GM21528 (cell line): ENCODE results near the gene RAD1.
A peak's percentile ranks its signal among the peaks of the same experiment; 100 is the strongest.
"Not testable (repeated sequence)": the region's sequence is repeated elsewhere in the genome, so short reads cannot be mapped to it uniquely, and the experiment has no call there.

Source experiments
- ATAC-seq: cut with Tn5 transposase; IDR thresholded peaks from one replicate; pipeline ENCODE4 v1.9.1; 2021; ENCODE audit warnings: mild to moderate bottlenecking, moderate library complexity; ENCODE audit not compliant: unreplicated experiment, low FRiP score

Gene RAD1

GRCh38 chr5:34915139-34915855 lies at the start of gene RAD1, which contains the start of gene BRIX1:
Gene RAD1, minus strand, starts transcription at chr5:34915504. Its CDS starts 612 bp downstream, at chr5:34914892.
Gene BRIX1, plus strand, starts transcription at chr5:34915711. Its CDS starts 28 bp downstream, at chr5:34915739.
- ATAC-seq, result peak; percentile 98

GRCh38 chr5:34959323-34959722 lies 44.0 kb upstream of the RAD1 start:
- ATAC-seq, result peak; percentile 86

- no peak for ATAC-seq
These were observed 42.8 kb upstream of the RAD1 start for GRCh38 chr5:34957857-34958690.

- no peak for ATAC-seq
These were observed 42.0 kb upstream of the RAD1 start for GRCh38 chr5:34957321-34957720.

GRCh38 chr5:34944460-34945047 lies 29.2 kb upstream of the RAD1 start:
- no peak for ATAC-seq

- ATAC-seq, result no peak
These were observed 28.7 kb upstream of the RAD1 start for GRCh38 chr5:34944044-34944443.

- ATAC-seq, result no peak
These were observed 26.6 kb upstream of the RAD1 start for GRCh38 chr5:34941936-34942335.

GRCh38 chr5:34932947-34933346 lies 17.6 kb upstream of the RAD1 start:
- ATAC-seq, result no peak

- ATAC-seq, result no peak
These were observed 15.6 kb upstream of the RAD1 start for GRCh38 chr5:34930870-34931269.

- ATAC-seq, result no peak
These were observed 15.1 kb upstream of the RAD1 start for GRCh38 chr5:34930462-34930844.

GRCh38 chr5:34929720-34930461 lies 14.6 kb upstream of the RAD1 start:
- ATAC-seq, result peak; percentile 77

- peak; percentile 94 for ATAC-seq
These were observed 13.9 kb upstream of the RAD1 start, which contains the start of gene DNAJC21 for GRCh38 chr5:34929134-34929719. Gene DNAJC21, plus strand, starts transcription at chr5:34929559. Its CDS starts 261 bp downstream, at chr5:34929820.

- ATAC-seq, result no peak
These were observed 13.0 kb upstream of the RAD1 start for GRCh38 chr5:34928267-34928666.

- ATAC-seq, result no peak
These were observed 12.5 kb upstream of the RAD1 start for GRCh38 chr5:34927785-34928184.

- no peak for ATAC-seq
These were observed 11.1 kb upstream of the RAD1 start for GRCh38 chr5:34926318-34926888.

- ATAC-seq, result no peak
These were observed 9.1 kb upstream of the RAD1 start for GRCh38 chr5:34924462-34924765.

GRCh38 chr5:34923694-34924461 lies 8.6 kb upstream of the RAD1 start:
- no peak for ATAC-seq

GRCh38 chr5:34923256-34923655 lies 8.0 kb upstream of the RAD1 start:
- ATAC-seq, result not testable (repeated sequence)

GRCh38 chr5:34919077-34919476 lies 3.8 kb upstream of the RAD1 start:
- ATAC-seq, result no peak
